Glutamatergic neuron (in vitro differentiated cells): ENCODE results near the gene JPH2. TPM values are rescaled to one million over a fixed set of nuclear protein-coding genes. Genes with fewer than 3 reads are reported as not detected.

Source experiments
- DNase-seq: peaks from one replicate; pipeline ENCODE4 v3.0.0; 2022
- H3K27ac Mint-ChIP-seq: one replicate; pipeline ENCODE4 v1.8.0; 2020; ENCODE audit warnings: mild to moderate bottlenecking, mixed read lengths, inconsistent platforms; ENCODE audit not compliant: unreplicated experiment
- H3K27me3 Mint-ChIP-seq: one replicate; pipeline ENCODE4 v1.8.0; 2020; ENCODE audit warnings: mild to moderate bottlenecking, moderate library complexity, mixed read lengths, inconsistent platforms; ENCODE audit not compliant: unreplicated experiment
- H3K36me3 Mint-ChIP-seq: one replicate; pipeline ENCODE4 v1.8.0; 2020; ENCODE audit warnings: mild to moderate bottlenecking, mixed read lengths, inconsistent platforms; ENCODE audit not compliant: unreplicated experiment
- H3K4me1 Mint-ChIP-seq: one replicate; pipeline ENCODE4 v1.8.0; 2020; ENCODE audit warnings: mild to moderate bottlenecking, low read depth, mixed read lengths, inconsistent platforms; ENCODE audit not compliant: unreplicated experiment
- H3K4me3 Mint-ChIP-seq: one replicate; pipeline ENCODE4 v1.8.0; 2020; ENCODE audit warnings: mild to moderate bottlenecking, mixed read lengths, inconsistent platforms; ENCODE audit not compliant: unreplicated experiment
- H3K9me3 Mint-ChIP-seq: one replicate; pipeline ENCODE4 v1.8.0; 2020; ENCODE audit warnings: mild to moderate bottlenecking, moderate library complexity, mixed read lengths, inconsistent platforms; ENCODE audit not compliant: unreplicated experiment
- CTCF ChIP-seq: fragments of 200-600 bp; sonication (generic); IDR thresholded peaks from one replicate; pipeline ENCODE4 v1.5.0; 2021; ENCODE audit not compliant: partially characterized antibody, unreplicated experiment
- total RNA-seq: library from RNA; stranded (reverse); fragmentation: NEBNext Ultra II Directional; extraction: Animal tissue kit (Norgen Biotek cat#: 25700); gene quantifications from one replicate; pipeline ENCODE4 v1.2.1, GENCODE V29; 2021; ENCODE audit not compliant: unreplicated experiment

The JPH2 gene
- total RNA-seq, 1 donor from 2014 or later = 0.07 TPM

- Mint-ChIP-seq H3K4me1 (peaks cover 4% of the 10 kb centered on the region), H3K4me3 (no peak overlapping the region), H3K36me3 (no peaks in the 10 kb centered on the region), H3K9me3 (no peaks in the 10 kb centered on the region), H3K27me3 (no peaks in the 10 kb centered on the region), H3K27ac (no peak overlapping the region)
- TF ChIP-seq CTCF = no peak
- no peak for DNase-seq
Measured at GRCh38 chr20:44231713-44232468, 44.9 kb upstream of the JPH2 start.

DNA sequence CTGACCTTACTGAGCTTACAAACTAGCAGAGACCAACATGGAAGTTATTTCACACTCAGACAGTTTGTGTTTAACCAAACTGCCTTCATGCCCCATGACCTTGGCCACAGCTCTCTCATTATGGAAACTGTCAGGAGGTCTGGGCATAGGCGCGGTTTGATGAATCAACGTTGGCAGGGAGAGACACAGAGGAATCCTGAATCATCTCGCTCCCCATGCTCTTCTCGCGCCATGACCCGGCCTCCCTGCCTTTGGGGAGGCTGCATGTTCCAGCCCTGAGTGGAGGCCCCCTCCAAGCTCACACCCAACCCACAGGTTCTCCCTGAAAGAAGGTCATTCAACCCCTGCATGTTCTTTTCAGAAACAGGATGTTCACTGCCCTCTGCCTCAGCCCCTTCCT lies 44.2 kb upstream of the JPH2 start:
- no peaks in the 10 kb centered on the region for H3K27me3 Mint-ChIP-seq
- H3K9me3 Mint-ChIP-seq = no peaks in the 10 kb centered on the region
- peaks cover 4% of the 10 kb centered on the region for H3K4me1 Mint-ChIP-seq
- no peak for DNase-seq
- H3K36me3 Mint-ChIP-seq = no peaks in the 10 kb centered on the region
- no peak for TF ChIP-seq CTCF
- H3K27ac Mint-ChIP-seq = no peak overlapping the region
- no peak overlapping the region for H3K4me3 Mint-ChIP-seq

GRCh38 chr20:44228465-44229258 lies 41.7 kb upstream of the JPH2 start:
- DNase-seq = no peak
- H3K27me3 Mint-ChIP-seq = no peaks in the 10 kb centered on the region
- no peak overlapping the region for H3K4me3 Mint-ChIP-seq
- H3K27ac Mint-ChIP-seq = no peak overlapping the region
- no peaks in the 10 kb centered on the region for H3K36me3 Mint-ChIP-seq
- no peak for TF ChIP-seq CTCF
- no peaks in the 10 kb centered on the region for H3K9me3 Mint-ChIP-seq
- H3K4me1 Mint-ChIP-seq = peaks cover 4% of the 10 kb centered on the region

DNA sequence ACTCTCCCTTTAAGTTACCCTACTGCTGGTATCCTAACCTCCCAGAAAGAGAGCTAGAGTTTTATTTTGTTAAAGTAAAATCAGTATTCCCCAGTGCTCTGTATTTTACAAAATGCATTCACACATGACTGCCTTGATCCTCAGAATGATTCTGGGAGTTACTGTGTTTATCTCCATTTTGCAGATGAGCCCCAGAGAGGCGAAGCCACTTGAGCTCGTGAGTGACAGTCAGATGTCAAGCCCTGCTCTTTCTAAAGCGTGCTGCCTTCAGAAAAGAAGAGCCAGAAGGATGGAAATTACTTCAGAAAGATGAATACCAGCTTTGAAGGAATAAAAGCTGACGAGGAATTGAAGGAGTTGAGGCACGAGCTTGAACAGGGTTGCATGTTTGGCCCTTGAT lies 37.6 kb upstream of the JPH2 start:
- H3K27ac Mint-ChIP-seq = no peak overlapping the region
- H3K4me3 Mint-ChIP-seq = no peak overlapping the region
- peaks cover under 1% of the 10 kb centered on the region for H3K4me1 Mint-ChIP-seq
- H3K27me3 Mint-ChIP-seq = no peaks in the 10 kb centered on the region
- no peaks in the 10 kb centered on the region for H3K36me3 Mint-ChIP-seq
- H3K9me3 Mint-ChIP-seq = peaks cover 2% of the 10 kb centered on the region
- TF ChIP-seq CTCF = no peak
- DNase-seq = no peak

- H3K4me1 Mint-ChIP-seq = peaks cover 2% of the 10 kb centered on the region
- no peak for DNase-seq
- no peak overlapping the region for H3K27ac Mint-ChIP-seq
- H3K4me3 Mint-ChIP-seq = no peak overlapping the region
- no peak for TF ChIP-seq CTCF
- no peaks in the 10 kb centered on the region for H3K36me3 Mint-ChIP-seq
- peaks cover 2% of the 10 kb centered on the region for H3K9me3 Mint-ChIP-seq
- no peaks in the 10 kb centered on the region for H3K27me3 Mint-ChIP-seq
Measured at GRCh38 chr20:44223721-44224120, 36.7 kb upstream of the JPH2 start.
